Astrocyte (in vitro differentiated cells and primary cell): ENCODE results near the gene RAD51B.

Experiments used
- EZH2 ChIP-seq: IDR thresholded peaks from 2 replicates; pipeline ENCODE4 v1.6.1; 2012; ENCODE audit warnings: mild to moderate bottlenecking, low read length, inconsistent platforms; ENCODE audit not compliant: insufficient read depth
- TF ChIP-seq, protein P1 (sequence below): IDR thresholded peaks from 2 replicates; pipeline ENCODE4 v1.5.1; 2011; ENCODE audit warnings: low read depth, mild to moderate bottlenecking, inconsistent platforms, low read length, moderate library complexity; ENCODE audit not compliant: insufficient read depth

- TF ChIP-seq, protein P1, sequence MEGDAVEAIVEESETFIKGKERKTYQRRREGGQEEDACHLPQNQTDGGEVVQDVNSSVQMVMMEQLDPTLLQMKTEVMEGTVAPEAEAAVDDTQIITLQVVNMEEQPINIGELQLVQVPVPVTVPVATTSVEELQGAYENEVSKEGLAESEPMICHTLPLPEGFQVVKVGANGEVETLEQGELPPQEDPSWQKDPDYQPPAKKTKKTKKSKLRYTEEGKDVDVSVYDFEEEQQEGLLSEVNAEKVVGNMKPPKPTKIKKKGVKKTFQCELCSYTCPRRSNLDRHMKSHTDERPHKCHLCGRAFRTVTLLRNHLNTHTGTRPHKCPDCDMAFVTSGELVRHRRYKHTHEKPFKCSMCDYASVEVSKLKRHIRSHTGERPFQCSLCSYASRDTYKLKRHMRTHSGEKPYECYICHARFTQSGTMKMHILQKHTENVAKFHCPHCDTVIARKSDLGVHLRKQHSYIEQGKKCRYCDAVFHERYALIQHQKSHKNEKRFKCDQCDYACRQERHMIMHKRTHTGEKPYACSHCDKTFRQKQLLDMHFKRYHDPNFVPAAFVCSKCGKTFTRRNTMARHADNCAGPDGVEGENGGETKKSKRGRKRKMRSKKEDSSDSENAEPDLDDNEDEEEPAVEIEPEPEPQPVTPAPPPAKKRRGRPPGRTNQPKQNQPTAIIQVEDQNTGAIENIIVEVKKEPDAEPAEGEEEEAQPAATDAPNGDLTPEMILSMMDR = no peak
- no peak for TF ChIP-seq EZH2
These were observed 231.6 kb downstream of the RAD51B start for GRCh38 chr14:68051146-68051545.
